Measurements from ENCODE around the gene CAMK2B.

GRCh38 chr7:44212581-44213184 lies 112.7 kb downstream of the CAMK2B start:
- TF ChIP-seq ZBTB7A (IDR thresholded peaks at IDR 0.05; ENCODE audit: low read depth) (no peak), REST (IDR thresholded peaks at IDR 0.05; ENCODE audit: low read depth) (no peak)
